Kidney epithelial cell (primary cell): ENCODE results near the gene ATP13A2. TPM values are rescaled to one million over a fixed set of nuclear protein-coding genes. Genes with fewer than 3 reads are reported as not detected.

Experiments used
- DNase-seq: peaks from one replicate; pipeline ENCODE4 v3.0.0-alpha.2; 2010; ENCODE audit warnings: low read depth
- H3K27me3 ChIP-seq: 2 replicates; pipeline ENCODE4 v1.6.0; 2011; ENCODE audit warnings: low read length; ENCODE audit not compliant: control insufficient read depth, insufficient read depth
- H3K36me3 ChIP-seq: 2 replicates; pipeline ENCODE4 v1.5.1; 2011; ENCODE audit warnings: low read length; ENCODE audit not compliant: control insufficient read depth, insufficient read depth
- H3K4me3 ChIP-seq: 2 replicates; pipeline ENCODE4 v1.5.1; 2011; ENCODE audit warnings: low read depth, mild to moderate bottlenecking, control low read depth, low read length
- total RNA-seq: library from RNA; depleted of rRNA; stranded (reverse); fragments of >200 nt; gene quantifications from 2 replicates; pipeline ENCODE4 v1.2.3, GENCODE V29; 2015
- TF ChIP-seq, protein P1 (sequence below): IDR thresholded peaks from 2 replicates; pipeline ENCODE4 v1.5.1; 2011; ENCODE audit warnings: mild to moderate bottlenecking, moderate library complexity, low read length, control low read depth, inconsistent platforms; ENCODE audit not compliant: insufficient read depth, poor library complexity, severe bottlenecking

Gene ATP13A2
- total RNA-seq, 1 donor from 2014 or later, result 74.1 TPM

DNA sequence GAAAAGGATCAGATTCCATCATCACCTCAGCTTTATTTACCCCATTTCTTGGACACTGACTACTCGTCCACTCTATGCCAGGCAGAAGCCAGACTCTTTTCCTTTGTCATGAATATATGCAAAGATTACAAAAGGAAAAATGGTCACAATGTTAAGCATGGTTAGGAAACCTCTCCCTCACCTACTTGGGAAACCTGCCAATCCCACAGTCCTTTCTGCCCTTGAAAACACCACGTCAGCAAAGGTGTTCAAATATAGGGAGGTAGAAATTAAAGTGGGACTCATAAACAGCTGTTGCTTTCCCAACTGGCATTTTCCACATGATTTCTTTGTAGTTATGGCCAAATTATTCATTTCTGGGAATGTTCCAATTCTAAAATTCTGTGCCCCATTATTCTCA, 16.2 kb upstream of the ATP13A2 start:
- Histone ChIP-seq H3K36me3 (peaks cover 1% of the 10 kb centered on the region), H3K27me3 (no peaks in the 10 kb centered on the region), H3K4me3 (no peak overlapping the region)
- TF ChIP-seq, protein P1, sequence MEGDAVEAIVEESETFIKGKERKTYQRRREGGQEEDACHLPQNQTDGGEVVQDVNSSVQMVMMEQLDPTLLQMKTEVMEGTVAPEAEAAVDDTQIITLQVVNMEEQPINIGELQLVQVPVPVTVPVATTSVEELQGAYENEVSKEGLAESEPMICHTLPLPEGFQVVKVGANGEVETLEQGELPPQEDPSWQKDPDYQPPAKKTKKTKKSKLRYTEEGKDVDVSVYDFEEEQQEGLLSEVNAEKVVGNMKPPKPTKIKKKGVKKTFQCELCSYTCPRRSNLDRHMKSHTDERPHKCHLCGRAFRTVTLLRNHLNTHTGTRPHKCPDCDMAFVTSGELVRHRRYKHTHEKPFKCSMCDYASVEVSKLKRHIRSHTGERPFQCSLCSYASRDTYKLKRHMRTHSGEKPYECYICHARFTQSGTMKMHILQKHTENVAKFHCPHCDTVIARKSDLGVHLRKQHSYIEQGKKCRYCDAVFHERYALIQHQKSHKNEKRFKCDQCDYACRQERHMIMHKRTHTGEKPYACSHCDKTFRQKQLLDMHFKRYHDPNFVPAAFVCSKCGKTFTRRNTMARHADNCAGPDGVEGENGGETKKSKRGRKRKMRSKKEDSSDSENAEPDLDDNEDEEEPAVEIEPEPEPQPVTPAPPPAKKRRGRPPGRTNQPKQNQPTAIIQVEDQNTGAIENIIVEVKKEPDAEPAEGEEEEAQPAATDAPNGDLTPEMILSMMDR, result no peak
- DNase-seq, result no peak

DNA sequence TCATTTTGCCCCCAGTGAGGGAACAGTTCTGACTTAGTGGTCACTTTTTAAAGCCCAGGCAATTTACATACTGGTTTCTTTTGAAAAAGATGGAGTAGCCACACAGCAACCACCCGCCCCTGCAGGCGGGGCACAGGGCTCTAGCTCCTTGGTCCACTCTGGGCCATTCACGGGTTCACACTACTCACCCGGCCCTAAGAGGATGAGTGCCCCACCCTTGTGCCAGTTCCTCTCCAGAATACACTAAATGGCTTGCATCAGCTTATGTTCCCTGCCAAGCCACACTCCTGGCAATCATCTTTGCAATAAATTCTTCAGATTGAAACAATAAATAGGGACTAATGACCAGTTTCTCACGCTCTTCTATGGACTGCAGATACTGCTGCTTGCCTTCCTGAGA, 15.7 kb upstream of the ATP13A2 start:
- H3K36me3 ChIP-seq, result peaks cover 1% of the 10 kb centered on the region
- H3K27me3 ChIP-seq, result no peaks in the 10 kb centered on the region
- no peak overlapping the region for H3K4me3 ChIP-seq
- DNase-seq, result no peak
- TF ChIP-seq, protein P1, result no peak

DNA sequence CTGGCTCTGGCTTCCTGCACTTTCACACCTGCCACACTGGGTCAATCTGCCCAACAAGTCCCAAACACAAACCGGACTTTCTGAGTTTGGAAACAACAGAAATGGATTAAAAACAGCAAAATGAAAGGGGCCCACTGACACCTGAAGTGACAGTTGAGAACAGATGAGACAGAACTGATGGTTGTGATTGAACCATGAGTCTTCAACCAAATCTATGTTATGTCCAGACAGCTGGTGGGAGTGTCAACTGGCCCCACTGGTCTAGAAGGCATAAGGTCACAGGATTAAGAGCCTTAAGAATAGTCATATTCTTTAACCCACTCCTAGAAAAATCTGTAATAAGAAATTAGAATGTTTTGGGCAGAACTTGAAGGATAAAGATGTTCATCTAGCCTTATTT, 13.0 kb upstream of the ATP13A2 start:
- DNase-seq, result no peak
- TF ChIP-seq, protein P1, result no peak
- H3K4me3 ChIP-seq, result no peak overlapping the region
- peaks cover 7% of the 10 kb centered on the region for H3K36me3 ChIP-seq
- H3K27me3 ChIP-seq, result no peaks in the 10 kb centered on the region

DNA sequence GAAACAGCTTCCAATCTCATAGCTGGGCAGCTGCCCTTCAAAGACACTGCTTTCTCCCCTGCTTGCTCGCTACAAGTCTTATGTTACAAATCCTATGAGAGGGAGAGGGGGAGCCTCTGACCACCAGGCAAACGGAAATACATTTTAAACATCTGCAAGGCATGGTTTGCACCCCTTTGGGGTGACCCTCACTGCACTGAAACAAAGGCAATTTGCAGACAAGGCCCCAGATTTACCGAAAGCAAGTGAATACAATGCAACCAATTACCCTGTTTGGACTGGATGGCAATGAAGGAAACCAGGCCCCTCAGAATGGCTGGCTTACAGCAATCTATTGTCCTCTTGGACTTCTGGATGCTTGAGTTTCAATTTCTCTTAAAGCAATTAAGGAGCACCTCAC, 11.8 kb upstream of the ATP13A2 start:
- Histone ChIP-seq H3K27me3 (no peaks in the 10 kb centered on the region), H3K36me3 (peaks cover 7% of the 10 kb centered on the region), H3K4me3 (no peak overlapping the region)
- no peak for DNase-seq
- TF ChIP-seq, protein P1, result no peak

DNA sequence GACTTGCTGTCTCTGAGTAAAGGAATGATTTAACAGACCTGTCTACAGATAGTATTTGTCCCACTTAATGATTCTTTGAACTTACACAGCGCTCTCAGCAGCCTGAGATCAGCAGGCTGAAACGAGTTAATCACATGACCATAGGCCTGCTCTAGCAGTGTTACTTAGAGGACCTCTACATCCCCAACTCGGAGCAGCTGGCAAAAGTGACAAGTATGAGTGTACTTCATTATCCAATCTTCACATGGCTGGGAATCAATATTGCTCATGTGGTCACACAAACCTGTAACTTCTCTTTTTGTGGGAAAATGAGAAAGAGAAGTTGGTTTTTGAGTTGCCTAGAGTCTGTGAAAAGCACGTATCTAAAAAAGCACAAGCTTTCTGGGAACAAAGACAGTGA, 11.4 kb upstream of the ATP13A2 start:
- Histone ChIP-seq H3K4me3 (no peak overlapping the region), H3K27me3 (no peaks in the 10 kb centered on the region), H3K36me3 (peaks cover 7% of the 10 kb centered on the region)
- TF ChIP-seq, protein P1, result no peak
- DNase-seq, result no peak

DNA sequence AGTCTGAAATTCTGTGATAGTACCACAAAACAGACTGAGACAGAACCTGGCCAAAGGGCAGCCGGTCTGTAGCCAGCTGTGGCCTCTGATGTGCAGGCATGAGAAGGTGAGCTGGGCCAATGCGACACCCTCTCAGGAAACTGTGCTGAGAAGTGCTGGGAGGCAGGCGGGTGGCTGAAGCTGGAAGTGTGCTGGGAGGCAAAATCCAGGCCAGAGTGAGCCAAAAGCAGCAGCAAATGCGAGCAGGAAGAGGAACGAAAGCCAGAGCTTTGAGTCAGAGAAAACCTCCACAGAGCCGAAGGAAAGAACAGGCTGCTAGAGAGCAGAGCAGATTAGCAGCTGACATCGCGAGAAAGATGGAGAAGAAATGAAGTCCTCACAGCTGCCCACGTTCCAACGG, 10.2 kb upstream of the ATP13A2 start:
- Histone ChIP-seq H3K4me3 (no peak overlapping the region), H3K36me3 (peaks cover 7% of the 10 kb centered on the region), H3K27me3 (no peaks in the 10 kb centered on the region)
- no peak for DNase-seq
- TF ChIP-seq, protein P1, result no peak
